ENCODE data around the gene ARMH1. TPM values are rescaled to one million over a fixed set of nuclear protein-coding genes. Genes with fewer than 3 reads are reported as not detected.

ARMH1 gene
- total and polyA plus RNA-seq, 9 donors = 3.1 to 13.8 (median 5.7) TPM

DNA sequence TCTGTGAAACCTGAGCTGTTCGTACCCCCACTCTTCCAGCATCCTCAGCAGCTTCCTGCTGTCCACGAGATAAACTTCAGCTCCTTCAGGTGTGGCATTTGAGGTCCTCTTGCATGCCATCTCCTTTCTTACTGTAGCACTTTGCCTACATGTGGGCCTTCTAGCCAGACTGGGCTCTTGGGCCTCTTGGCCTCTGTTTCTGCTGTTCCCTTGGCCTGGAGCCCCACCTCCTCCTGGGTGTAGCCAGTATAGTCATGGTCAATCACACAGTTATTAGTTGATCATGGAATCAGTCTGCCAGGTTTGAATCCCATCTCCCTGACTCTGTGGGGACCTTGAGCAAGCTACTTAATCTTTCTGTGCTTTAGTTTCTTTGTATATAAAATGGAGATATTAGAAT, 26.6 kb upstream of the ARMH1 start:
- H3K9me3 ChIP-seq = no peaks in the 10 kb centered on the region
- no peak for DNase-seq
- H3K4me3 ChIP-seq = no peak overlapping the region
- TF ChIP-seq POLR2A (IDR thresholded peaks at IDR 0.05) (no peak), EP300 (IDR thresholded peaks at IDR 0.05) (no peak), CTCF (IDR thresholded peaks at IDR 0.05) (no peak)
- no peaks in the 10 kb centered on the region for H3K27me3 ChIP-seq
- H3K4me1 ChIP-seq (ENCODE audit: insufficient read depth) = peaks cover 6% of the 10 kb centered on the region
- intact Hi-C loops (cut with DNase I) = loop anchor here in 2 of 4 donors (5.0 to 10.0 kb wide), 2 partner anchors 36 to 643 kb away; no protein-coding TSS in a partner anchor
- H3K27ac ChIP-seq = no peak overlapping the region
- no peaks in the 10 kb centered on the region for H3K36me3 ChIP-seq
- 69 to 83% (median 73%) methylated on average over 2 of the region's 2 CpGs for WGBS, 3 donors

GRCh38 chr1:44648529-44649250, 25.8 kb upstream of the ARMH1 start:
- intact Hi-C loops (cut with DNase I) = loop anchor here in 2 of 4 donors (5.0 to 10.0 kb wide), 2 partner anchors 36 to 644 kb away; no protein-coding TSS in a partner anchor
- Histone ChIP-seq H3K4me3 (no peak overlapping the region), H3K27me3 (no peaks in the 10 kb centered on the region), H3K9me3 (no peaks in the 10 kb centered on the region), H3K36me3 (no peaks in the 10 kb centered on the region), H3K4me1 (ENCODE audit: insufficient read depth) (peaks cover 6% of the 10 kb centered on the region), H3K27ac (no peak overlapping the region)
- DNase-seq = no peak
- 84 to 85% (median 84%) methylated on average over 13 of the region's 13 CpGs for WGBS, 3 donors
- TF ChIP-seq CTCF (IDR thresholded peaks at IDR 0.05) = no peak
- TF ChIP-seq EP300 (IDR thresholded peaks at IDR 0.05) = no peak
- TF ChIP-seq POLR2A (IDR thresholded peaks at IDR 0.05) = no peak

GRCh38 chr1:44649788-44650158, 24.7 kb upstream of the ARMH1 start:
- no peaks in the 10 kb centered on the region for H3K27me3 ChIP-seq
- DNase-seq = no peak
- intact Hi-C loops (cut with DNase I) = loop anchor here (5.0 to 10.0 kb wide), 5 partner anchors 37 to 645 kb away; partner anchors contain the start of gene DMAP1 (in 2 of the 4)
- peaks cover 6% of the 10 kb centered on the region for H3K4me1 ChIP-seq (ENCODE audit: insufficient read depth)
- no peaks in the 10 kb centered on the region for H3K9me3 ChIP-seq
- TF ChIP-seq CTCF (IDR thresholded peaks at IDR 0.05) (no peak), EP300 (IDR thresholded peaks at IDR 0.05) (no peak), POLR2A (IDR thresholded peaks at IDR 0.05) (no peak)
- WGBS, 3 donors = 81 to 86% (median 86%) methylated on average over 13 of the region's 13 CpGs
- H3K36me3 ChIP-seq = no peaks in the 10 kb centered on the region
- no peak overlapping the region for H3K27ac ChIP-seq
- H3K4me3 ChIP-seq = no peak overlapping the region

DNA sequence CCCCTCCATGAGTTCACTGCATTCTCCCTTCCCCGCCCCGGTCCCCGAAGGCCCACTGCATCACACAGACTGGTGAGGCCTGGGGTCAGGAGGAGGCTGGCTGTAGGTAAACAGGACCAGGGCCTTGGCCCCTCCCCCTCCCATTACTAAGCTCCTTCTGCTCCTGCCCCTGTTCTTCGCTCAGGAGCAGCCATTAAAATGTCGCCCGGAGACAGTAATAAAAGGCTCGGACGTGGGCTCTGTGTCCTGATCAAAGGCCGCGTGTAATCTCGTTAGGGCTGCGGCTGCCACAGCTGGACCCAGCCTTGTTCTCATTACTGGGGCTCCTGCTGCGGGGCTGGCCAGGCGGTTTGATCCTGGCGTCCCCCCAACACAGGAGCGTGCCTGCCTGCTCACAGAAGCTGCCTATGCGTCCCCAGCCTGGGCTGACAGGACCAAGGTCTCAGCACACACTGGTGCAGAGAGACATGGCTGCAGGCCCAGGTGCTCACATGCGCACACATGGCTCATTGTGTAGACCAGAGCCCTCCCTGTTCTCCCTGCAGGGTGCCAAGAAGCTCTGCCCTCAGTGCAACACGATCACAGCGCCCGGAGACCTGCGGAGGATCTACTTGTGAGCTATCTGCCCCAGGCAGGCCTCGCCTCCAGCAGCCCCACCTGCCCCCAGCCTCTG, 24.2 kb upstream of the ARMH1 start:
- no peaks in the 10 kb centered on the region for H3K9me3 ChIP-seq
- no peak overlapping the region for H3K4me3 ChIP-seq
- no peaks in the 10 kb centered on the region for H3K27me3 ChIP-seq
- DNase-seq = no peak
- no peak for TF ChIP-seq EP300 (IDR thresholded peaks at IDR 0.05)
- TF ChIP-seq CTCF (IDR thresholded peaks at IDR 0.05) = no peak
- TF ChIP-seq POLR2A (IDR thresholded peaks at IDR 0.05) = no peak
- no peak overlapping the region for H3K27ac ChIP-seq
- no peaks in the 10 kb centered on the region for H3K36me3 ChIP-seq
- 69 to 78% (median 77%) methylated on average over 23 of the region's 23 CpGs for WGBS, 3 donors
- peaks cover under 1% of the 10 kb centered on the region for H3K4me1 ChIP-seq (ENCODE audit: insufficient read depth)
- intact Hi-C loops (cut with DNase I) = loop anchor here in 3 of 4 donors (5.0 to 10.0 kb wide), 4 partner anchors 38 to 435 kb away; partner anchors contain the start of gene DMAP1 (in 2 of the 3)

Data from ovary (tissue), 9 donors.